ENCODE results near the gene AGTPBP1. TPM values are rescaled to one million over a fixed set of nuclear protein-coding genes. Genes with fewer than 3 reads are reported as not detected.

Gene AGTPBP1
- total RNA-seq, 1 donor from 2014 or later, result 46.0 TPM

- DNase-seq (ENCODE audit: low spot score), result no peak
Observed at GRCh38 chr9:85543196-85543595, 198.6 kb downstream of the AGTPBP1 start.

GRCh38 chr9:85541876-85542275 lies 199.9 kb downstream of the AGTPBP1 start:
- no peak for DNase-seq (ENCODE audit: low spot score)

- no peak for DNase-seq (ENCODE audit: low spot score)
Observed at GRCh38 chr9:85536514-85536913, 205.2 kb downstream of the AGTPBP1 start.

- peak; percentile 50 for DNase-seq (ENCODE audit: low spot score)
Observed at GRCh38 chr9:85536076-85536475, 205.7 kb downstream of the AGTPBP1 start.

DNA sequence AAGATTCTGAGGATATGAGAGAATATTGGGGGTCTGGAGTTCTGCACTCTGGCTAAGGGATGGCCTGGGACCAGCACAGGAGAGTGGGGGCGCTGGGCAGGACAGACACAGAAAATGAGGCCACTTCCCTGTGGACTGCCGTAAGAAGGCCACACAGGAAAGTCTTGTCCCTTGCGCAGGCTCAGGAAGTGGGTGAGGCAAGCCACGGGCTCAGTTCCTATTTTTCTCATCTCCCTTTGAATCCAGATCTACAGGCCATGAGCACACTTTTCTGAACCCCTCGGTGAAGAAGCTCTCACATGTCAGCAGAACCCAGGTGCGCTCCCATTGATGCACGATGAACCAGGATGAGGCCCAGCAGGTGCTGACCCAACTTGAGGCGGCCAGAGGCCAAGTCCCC lies 207.4 kb downstream of the AGTPBP1 start:
- DNase-seq (ENCODE audit: low spot score), result no peak

GRCh38 chr9:85533538-85533937 lies 208.2 kb downstream of the AGTPBP1 start:
- DNase-seq (ENCODE audit: low spot score), result no peak

DNA sequence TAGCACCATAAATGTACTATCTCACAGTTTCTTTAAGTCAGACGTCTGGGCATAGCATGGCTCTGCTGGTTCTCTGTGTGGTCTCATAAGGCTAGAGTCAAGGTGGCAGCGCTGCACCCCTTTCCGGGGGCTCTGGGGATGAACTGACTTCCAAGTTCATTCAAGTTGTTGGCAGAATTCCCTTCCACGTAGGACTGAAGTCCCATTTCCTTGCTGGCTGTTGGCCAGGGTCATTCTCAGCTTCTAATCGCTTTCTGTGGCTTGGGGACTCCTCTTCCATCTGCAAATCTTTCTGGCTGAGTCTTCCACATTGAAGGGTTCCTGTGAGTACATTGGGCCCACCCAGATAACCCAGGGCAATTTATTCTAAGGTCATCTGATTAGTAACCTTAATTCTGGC lies 211.0 kb downstream of the AGTPBP1 start:
- DNase-seq (ENCODE audit: low spot score), result no peak

DNA sequence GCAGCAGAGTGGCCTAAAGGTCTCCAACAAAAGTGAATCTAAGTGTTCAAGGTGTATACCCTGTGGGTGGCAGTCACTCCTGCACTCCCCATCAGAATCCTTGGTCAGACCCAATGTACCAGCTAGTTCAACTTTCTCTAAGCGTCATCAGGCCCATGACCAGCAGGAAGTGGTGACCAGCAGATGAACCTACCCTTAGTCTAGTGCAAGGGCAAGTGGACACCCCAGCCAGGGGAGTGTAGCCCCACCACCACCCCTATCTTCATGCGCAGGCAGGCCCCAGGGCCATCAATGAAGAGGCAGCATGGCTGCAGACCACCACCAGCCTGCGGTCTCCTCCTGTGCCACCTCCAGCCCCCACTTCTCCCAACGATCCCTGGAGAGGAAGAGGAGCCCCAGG lies 213.1 kb downstream of the AGTPBP1 start:
- no peak for DNase-seq (ENCODE audit: low spot score)

DNA sequence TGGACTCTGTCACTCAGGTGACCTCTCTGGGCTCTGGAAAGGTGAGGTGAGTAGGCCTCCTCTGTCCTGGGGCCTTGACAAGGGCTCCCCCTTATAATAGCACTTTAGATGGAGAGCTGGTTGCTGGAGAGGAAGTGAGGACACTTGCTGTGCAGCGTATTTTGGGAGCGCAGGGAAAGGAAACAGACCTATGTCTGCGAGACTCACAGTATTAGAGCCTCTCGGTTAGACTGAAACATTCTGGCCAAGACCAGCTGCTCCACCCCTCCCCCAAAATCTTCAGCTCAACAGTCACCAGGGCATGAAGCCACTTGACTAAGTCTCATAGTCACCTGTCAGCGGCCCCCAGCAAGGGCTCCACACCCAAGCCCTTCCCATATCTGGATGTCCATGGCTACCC lies 213.6 kb downstream of the AGTPBP1 start:
- DNase-seq (ENCODE audit: low spot score), result no peak

DNA sequence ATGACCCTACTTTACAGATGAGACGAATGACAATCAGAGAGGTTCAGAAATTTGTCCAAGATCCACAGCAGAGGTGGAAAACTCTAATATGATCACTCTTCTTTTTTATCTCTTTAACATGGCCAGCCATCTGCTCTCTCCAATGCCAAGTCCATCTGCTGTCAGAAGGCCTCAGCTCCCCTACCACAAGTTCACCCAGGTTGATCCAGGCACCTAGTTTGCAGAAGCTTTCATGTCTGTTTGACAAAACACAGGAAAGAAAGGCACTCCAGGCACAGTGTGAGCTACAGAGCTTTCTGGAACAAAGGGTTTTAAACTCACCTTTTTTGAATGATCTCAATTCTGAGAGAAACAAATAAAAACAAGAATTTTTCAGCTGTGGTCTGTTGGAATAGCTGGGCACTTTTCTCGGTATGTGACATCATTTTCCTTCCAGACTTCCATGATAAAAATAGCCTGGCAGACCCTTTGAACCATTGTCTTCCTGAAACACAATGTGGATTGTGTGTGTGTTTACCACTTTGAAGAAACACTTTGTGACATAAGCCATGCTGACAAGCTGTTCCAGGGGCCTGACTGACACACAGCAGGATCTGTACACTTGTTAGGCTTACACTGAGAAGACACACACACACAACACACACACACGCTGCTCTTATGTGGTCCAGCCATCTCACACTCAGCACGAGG lies 214.3 kb downstream of the AGTPBP1 start:
- DNase-seq (ENCODE audit: low spot score), result no peak

DNA sequence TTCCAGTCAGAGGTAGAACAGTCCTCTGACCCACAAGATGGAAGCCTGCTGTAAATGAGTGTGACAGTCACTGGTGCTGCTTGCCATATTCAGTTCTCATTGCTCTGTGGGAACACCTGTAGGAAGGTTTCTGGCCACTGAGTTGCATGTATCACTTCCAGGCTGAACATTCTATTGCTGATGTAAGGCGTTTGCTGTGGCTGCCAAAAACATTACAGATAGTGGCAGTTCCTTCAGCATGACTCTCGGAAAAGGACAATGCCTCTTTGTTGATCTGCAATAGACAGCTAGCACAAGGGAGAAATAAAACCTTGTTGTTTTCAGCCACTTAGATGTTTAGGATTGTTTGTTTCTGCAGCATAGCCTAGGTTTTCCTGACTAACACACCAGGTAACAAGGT lies 217.2 kb downstream of the AGTPBP1 start:
- no peak for DNase-seq (ENCODE audit: low spot score)

DNA sequence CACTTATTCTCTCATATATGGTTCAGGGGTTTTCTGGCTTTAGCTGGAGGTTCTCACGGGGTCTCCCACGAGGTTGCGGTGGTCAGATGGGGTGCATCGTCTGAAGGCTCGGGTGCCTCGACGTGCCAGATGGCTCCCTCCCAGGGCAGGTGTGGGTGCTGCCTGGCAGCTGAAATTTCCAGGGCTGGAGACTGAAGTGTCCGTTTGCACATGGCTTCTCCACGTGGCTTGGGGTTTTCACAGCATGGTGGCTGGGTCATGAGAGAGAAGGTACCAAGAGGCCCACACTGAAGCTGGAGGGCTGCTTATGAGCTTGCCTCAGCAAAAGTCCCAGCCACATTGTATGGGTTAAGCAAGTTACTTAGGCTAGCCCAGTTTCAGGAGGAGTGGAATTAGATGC lies 218.6 kb downstream of the AGTPBP1 start:
- no peak for DNase-seq (ENCODE audit: low spot score)

DNA sequence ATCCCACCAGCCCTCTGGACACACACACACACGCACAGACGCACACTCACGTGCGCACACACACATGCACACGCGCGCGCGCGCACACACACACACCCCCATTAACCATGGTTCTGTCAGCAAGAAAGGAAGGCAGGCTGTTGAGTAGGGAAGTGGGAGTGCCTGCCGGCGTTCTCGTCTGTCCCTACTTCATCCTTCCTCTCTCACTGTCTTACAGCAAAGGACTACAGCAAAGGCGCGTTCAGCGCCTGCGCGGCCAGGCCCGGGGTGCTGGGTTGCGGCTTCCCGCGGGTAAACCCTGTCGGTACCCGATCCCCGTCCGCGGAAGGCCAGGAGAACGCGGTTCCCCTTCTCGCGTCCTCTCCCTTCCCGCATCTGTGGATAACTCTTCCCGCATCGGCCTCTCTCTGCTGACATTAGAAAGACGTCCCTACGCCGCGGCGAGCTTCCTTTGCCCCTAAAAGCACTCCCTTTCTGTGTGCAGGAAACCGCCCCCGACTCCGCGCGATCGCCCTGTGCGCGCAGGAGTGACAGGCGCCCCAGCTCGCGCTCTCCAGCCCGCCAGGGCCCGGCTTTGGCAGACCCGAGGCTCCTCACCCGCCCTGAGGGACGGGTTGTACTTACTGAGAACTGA lies 219.2 kb downstream of the AGTPBP1 start:
- DNase-seq (ENCODE audit: low spot score), result peak; percentile 77

DNA sequence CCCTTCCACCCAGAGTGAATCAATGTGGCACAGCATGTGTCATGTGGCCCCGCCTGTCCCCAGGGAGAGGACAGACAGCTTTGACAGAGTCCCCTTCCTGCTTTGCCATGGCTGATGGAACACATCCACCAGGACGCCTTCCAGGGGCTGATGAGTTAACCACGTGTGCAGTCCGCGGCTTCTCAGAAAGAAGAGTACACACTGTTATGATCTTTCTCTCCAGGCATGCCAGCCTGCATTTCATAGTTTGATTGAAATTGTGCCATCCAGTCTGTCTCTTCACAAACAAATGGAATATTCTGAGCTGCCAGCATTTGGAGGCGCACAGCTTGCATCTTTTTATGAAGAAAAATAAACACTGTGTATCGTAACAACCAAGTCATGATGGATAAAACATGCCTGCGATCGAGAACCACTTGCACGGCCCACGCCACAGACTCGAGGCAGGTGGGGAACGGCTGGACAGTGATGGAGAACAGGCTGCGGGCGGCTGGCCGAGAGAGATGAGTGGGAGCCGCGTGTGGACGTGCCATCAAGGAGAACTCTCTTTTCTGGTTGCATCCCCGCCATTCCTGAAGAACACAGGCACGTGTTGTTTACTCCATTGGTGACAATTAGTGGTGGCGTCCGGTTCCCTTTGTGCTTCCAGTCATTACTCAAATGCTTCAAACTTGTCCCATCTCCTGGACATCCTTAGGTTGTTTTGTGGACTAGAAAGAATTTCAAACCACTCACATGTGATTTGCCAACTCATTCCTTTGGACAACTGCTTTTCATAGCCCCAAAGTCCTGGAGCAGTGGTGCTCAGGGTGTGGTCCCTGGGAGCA lies 220.2 kb downstream of the AGTPBP1 start:
- DNase-seq (ENCODE audit: low spot score), result no peak

- DNase-seq (ENCODE audit: low spot score), result no peak
Observed at GRCh38 chr9:85516976-85517637, 224.6 kb downstream of the AGTPBP1 start.

- no peak for DNase-seq (ENCODE audit: low spot score)
Observed at GRCh38 chr9:85516455-85516854, 225.3 kb downstream of the AGTPBP1 start.

- no peak for DNase-seq (ENCODE audit: low spot score)
Observed at GRCh38 chr9:85515021-85515420, 226.7 kb downstream of the AGTPBP1 start.

DNA sequence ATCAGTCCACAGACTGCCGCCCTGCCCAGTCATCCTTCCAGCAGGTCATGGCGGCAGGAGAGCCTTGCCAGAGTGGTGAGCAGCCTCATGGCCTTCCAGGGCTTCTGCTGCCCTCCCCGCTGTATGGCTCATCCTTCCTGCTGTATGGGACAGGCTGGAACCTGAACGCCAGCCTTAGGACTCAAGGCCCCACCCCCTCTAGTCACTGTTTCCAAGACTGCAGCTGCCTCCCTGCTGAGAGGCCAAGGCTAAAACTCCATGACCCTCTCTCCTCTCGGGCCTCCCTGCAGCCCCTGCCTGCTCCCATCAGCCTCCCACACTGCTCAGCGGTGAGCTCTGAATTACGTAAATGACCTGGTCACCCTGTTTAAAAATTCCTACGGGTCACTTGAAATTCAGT lies 227.5 kb downstream of the AGTPBP1 start:
- DNase-seq (ENCODE audit: low spot score), result no peak

GRCh38 chr9:85511746-85512145 lies 230.0 kb downstream of the AGTPBP1 start:
- no peak for DNase-seq (ENCODE audit: low spot score)

DNA sequence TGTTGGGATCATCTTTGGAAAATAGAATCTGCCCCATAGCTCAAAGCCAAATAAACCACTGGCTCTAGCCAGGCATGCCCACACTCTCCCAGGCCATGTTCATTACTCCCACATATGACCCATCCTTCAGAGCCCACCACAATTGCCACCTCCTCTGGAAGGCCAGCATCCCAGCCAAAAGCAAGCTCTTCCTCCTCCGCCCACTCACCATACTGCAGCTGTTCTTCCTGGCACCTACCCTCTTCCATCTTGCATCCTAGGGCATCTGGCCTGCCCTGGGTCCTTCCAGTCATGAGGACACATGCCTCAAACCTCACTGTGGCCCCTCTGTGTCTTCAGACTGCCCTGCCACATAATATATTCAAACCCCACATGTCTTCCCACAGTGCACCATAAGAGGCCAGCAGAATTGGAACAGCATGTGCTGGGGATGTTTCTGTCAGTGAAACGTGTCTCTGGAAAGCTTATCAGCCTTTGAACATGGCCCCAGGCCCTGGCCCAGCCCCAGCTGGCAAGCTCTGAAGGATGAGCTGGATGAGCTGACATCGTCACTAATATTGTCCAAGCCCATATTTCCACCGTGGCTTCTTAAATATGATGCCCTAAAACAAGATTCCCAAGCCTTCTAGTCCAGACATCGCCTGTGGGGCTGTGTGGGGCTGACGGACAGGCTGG lies 230.8 kb downstream of the AGTPBP1 start:
- peak; percentile 48 for DNase-seq (ENCODE audit: low spot score)

GRCh38 chr9:85508616-85509015 lies 233.1 kb downstream of the AGTPBP1 start:
- DNase-seq (ENCODE audit: low spot score), result no peak

DNA sequence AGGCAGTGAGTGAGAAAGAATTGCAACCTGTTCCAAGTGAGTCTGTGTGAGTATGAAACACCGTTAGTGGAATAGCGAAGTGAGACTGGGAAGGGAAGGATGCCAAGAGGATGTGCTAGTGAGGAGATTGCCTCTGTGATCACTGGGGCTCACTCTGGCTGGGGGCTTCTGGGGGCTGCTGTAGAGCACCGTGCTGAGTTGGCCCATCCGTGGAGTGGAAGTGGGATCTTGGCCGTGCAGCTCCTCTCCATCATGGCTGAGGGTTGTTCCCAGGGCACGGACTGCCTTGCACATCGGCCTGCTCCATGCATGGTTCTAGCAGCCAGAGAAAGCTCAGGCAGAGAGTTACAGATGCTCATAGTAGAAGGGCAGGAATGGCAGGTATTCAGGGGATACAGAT lies 236.1 kb downstream of the AGTPBP1 start:
- DNase-seq (ENCODE audit: low spot score), result no peak
